Omental fat pad (tissue), 4 donors: ENCODE measurements around the gene MUC12. TPM values are rescaled to one million over a fixed set of nuclear protein-coding genes. Genes with fewer than 3 reads are reported as not detected.
"Not testable (repeated sequence)": the region's sequence is repeated elsewhere in the genome, so short reads cannot be mapped to it uniquely, and the experiment has no call there.

Source experiments
- ATAC-seq: fragments of 150-250 bp; one replicate; pipeline ENCODE4 v1.9.1; 2016; ENCODE audit warnings: mild to moderate bottlenecking, moderate library complexity; ENCODE audit not compliant: low FRiP score
- DNase-seq: peaks from one replicate; pipeline ENCODE4 v3.0.0-alpha.2; 2019; ENCODE audit warnings: low spot score
- total RNA-seq, 4 donors: library from RNA; depleted of rRNA; stranded (reverse); fragments of >200 nt; gene quantifications; one replicate each; pipeline ENCODE4 v1.1.0, GENCODE V29; 2016
- TF ChIP-seq, protein P1 (sequence below), 3 donors: fragments of 450-650 bp; IDR thresholded peaks; one replicate each; pipeline ENCODE4 v1.5.1; 2016 to 2017; ENCODE audit warnings: antibody characterized with exemption in 3 of 3, mild to moderate bottlenecking in 3 of 3, moderate library complexity in 2 of 3

MUC12 gene
- total RNA-seq, 4 donors from 2014 or later = 2.4 TPM; not detected in 3

DNA sequence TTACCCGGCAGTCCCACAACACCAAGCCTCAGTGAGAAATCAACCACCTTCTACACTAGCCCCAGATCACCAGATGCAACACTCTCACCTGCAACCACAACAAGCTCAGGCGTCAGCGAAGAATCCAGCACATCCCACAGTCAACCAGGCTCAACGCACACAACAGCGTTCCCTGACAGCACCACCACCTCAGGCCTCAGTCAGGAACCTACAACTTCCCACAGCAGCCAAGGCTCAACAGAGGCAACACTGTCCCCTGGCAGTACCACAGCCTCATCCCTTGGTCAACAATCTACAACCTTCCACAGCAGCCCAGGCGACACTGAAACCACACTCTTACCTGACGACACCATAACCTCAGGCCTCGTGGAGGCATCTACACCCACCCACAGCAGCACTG, 33.0 kb downstream of the MUC12 start:
- ATAC-seq = not testable (repeated sequence)

DNA sequence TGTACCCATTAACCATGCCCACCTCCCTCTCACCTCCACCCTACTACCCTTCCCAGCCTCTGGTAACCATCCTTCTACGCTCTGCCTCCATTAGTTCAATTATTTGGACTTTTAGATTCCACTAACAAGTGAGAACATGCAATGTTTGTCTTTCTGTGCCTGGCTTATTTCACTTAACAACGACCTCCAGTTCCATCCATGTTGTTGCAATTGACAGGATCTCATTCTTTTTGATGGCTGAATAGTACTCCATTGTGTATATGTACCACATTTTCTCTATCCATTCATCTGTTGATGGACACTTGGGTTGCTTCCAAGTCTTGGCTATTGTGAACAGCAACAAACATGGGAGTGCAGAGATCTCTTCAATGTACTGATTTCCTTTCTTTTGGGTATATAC, 38.0 kb downstream of the MUC12 start:
- not testable (repeated sequence) for DNase-seq, ATAC-seq

More for the DNA sequence above, 33.0 kb downstream of the MUC12 start:
- DNase-seq = not testable (repeated sequence)

DNA sequence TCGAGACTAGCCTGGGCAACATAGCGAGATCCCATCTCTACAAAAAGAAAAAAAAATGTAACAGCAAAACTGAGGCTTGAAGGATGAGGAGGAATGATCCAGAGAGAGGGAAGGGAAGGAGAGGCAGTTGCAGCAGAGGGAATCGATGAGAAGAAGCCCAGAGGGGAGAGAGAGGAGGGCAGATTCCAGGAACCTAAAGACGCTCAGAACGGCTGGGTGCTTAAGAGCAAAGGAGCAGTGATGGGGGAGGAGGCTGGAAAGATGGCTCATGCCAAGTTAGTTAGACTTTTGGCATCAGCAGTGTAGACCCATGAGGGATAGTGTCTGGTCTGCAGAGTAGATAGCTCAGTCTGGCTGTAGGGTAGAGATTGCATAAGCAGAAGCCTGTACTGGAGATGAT, 40.3 kb downstream of the MUC12 start:
- ATAC-seq = no peak

DNA sequence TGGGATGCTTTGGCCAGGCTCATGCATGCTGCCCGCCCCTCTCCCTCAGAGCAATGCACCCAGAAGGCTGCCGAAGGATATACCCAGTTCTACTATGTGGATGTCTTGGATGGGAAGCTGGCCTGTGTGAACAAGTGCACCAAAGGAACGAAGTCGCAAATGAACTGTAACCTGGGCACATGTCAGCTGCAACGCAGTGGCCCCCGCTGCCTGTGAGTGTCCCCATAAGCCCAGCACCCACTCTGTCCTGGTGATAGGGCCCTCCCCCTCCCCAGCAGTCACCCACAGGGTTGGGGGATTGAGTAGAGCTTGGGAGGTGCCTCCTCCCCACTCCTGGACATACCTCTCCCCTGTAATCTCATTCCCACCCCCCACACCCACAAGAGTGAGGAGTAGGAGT, 43.6 kb downstream of the MUC12 start:
- TF ChIP-seq, protein P1, sequence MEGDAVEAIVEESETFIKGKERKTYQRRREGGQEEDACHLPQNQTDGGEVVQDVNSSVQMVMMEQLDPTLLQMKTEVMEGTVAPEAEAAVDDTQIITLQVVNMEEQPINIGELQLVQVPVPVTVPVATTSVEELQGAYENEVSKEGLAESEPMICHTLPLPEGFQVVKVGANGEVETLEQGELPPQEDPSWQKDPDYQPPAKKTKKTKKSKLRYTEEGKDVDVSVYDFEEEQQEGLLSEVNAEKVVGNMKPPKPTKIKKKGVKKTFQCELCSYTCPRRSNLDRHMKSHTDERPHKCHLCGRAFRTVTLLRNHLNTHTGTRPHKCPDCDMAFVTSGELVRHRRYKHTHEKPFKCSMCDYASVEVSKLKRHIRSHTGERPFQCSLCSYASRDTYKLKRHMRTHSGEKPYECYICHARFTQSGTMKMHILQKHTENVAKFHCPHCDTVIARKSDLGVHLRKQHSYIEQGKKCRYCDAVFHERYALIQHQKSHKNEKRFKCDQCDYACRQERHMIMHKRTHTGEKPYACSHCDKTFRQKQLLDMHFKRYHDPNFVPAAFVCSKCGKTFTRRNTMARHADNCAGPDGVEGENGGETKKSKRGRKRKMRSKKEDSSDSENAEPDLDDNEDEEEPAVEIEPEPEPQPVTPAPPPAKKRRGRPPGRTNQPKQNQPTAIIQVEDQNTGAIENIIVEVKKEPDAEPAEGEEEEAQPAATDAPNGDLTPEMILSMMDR (IDR thresholded peaks at IDR 0.05) = no peak
- ATAC-seq (no peak), DNase-seq (no peak)

More for the DNA sequence above, 40.3 kb downstream of the MUC12 start:
- TF ChIP-seq, protein P1 (IDR thresholded peaks at IDR 0.05) = no peak
- DNase-seq = no peak

DNA sequence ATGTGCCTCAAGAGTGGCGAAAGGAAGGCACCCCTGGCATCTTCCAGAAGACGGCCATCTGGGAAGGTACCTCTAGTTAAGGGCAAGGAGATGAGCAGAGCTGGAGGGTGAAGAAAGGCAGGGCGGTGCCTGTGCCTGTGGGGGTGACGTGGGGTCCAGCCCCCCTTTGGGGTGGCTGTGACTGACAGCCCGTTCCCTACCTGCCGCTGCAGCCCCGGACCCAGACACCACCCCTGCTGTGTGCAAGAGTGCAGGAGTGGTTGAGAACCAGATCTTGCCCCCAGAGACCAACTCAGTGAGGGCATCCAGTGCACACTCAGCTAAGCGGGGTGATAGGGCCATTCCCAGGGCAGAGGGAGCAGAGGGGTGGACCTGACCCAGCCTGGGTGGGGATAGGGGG, 46.3 kb downstream of the MUC12 start:
- no peak for ATAC-seq
- TF ChIP-seq, protein P1 (IDR thresholded peaks at IDR 0.05) = no peak
- no peak for DNase-seq

DNA sequence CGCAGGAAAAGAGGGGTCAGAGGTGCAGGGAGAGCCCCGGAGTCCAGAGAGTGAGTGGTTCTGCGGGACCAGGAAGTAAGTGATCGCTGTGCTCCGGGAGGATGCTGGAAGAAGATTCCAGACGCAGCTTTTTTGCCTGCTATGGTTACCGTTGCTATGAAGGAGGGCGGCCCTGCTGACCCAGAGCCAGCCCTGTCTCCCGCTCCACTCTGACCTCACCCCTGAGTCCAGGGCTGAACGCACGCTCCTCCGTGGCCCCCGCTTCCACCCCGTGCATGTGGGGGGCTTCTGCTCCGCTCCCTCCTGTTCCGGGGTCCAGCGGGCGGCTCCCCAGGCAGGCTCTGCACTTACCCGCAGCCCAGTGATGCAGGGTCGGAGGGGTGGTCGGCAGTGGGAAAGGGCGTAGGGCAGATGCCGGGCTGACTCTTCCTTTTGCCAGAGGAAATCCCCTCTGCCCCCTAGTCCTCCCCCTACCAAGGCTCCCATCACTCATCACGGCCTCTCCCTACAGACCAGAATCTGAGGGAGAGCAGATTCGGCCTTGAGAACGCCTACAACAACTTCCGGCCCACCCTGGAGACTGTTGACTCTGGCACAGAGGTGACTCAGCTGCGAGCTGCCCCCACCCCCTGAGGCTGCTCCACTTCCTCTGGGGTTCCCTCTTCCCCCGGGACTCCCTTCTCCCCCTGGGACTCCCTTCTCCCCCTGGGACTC, 47.9 kb downstream of the MUC12 start:
- DNase-seq = peak; percentile 47
- peak; percentile 85 for ATAC-seq
- TF ChIP-seq, protein P1 (IDR thresholded peaks at IDR 0.05) = no peak

DNA sequence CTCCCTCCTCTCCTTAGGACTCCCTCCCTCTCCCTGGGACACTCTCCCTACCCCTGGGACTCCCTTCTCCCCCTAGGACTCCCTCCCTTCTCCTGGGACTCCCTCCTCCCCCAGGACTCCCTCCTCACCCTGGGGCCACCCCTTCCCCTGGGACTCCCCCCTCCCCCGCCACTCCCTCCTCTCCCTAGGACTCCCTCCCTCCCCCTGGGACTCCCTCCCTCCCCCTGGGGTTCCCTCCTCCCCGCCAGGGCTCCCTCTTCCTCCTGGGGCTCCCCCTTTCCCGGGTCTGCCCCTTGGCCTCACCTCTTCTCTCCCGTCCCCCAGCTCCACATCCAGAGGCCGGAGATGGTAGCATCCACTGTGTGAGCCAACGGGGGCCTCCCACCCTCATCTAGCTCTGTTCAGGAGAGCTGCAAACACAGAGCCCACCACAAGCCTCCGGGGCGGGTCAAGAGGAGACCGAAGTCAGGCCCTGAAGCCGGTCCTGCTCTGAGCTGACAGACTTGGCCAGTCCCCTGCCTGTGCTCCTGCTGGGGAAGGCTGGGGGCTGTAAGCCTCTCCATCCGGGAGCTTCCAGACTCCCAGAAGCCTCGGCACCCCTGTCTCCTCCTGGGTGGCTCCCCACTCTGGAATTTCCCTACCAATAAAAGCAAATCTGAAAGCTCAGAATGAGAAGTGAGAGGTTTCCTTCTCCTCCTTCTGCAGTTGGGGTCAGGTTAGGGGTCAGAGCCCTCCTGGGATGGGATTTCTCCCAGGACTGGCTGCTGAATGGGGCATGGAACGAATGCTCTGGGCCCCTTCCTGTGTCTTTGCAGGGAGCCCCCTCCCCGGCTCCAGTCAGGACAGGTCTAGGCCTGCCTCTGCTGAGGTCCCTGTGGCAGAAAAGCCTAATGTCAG, 49.2 kb downstream of the MUC12 start:
- ATAC-seq = no peak
- TF ChIP-seq, protein P1 (IDR thresholded peaks at IDR 0.05) = no peak
- DNase-seq = no peak

DNA sequence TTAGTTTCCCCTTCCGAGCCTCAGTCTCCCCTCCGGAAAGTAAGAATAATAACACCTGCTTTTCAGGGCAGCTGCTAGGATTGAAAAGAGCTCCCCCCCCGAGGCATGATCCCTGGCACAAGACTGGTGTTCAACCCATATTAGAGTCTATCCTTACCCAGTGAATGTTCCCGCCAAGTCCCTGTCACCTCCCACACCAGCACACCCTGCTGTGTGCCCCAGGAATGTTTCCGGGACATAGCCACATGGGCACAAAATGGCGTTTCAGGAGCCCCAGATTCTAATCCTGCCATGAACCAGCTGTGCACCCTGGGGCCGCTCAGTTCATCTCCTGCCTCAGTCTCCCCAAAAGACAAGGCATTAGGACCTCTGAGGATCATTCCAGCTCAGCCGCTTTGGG, 51.1 kb downstream of the MUC12 start:
- ATAC-seq (no peak), DNase-seq (no peak)
- TF ChIP-seq, protein P1 (IDR thresholded peaks at IDR 0.05) = no peak
